ENCODE data around the gene KLHL3.
A peak's percentile ranks its signal among the peaks of the same experiment; 100 is the strongest.

Gene KLHL3

GRCh38 chr5:137708062-137708461, 27.8 kb downstream of the KLHL3 start:
- no peak for DNase-seq

GRCh38 chr5:137706841-137707240, 29.0 kb downstream of the KLHL3 start:
- no peak for DNase-seq

GRCh38 chr5:137705106-137705505, 30.8 kb downstream of the KLHL3 start:
- DNase-seq = no peak

GRCh38 chr5:137703565-137703964, 32.3 kb downstream of the KLHL3 start:
- no peak for DNase-seq

GRCh38 chr5:137700282-137700680, 35.6 kb downstream of the KLHL3 start:
- DNase-seq = no peak

GRCh38 chr5:137699336-137700281, 36.3 kb downstream of the KLHL3 start:
- DNase-seq = no peak

GRCh38 chr5:137696481-137696880, 39.4 kb downstream of the KLHL3 start:
- DNase-seq = peak in 1 of 5 donors; percentile 44

GRCh38 chr5:137695651-137696428, 40.0 kb downstream of the KLHL3 start:
- DNase-seq = peak in 3 of 5 donors; percentile 4 to 61 (median 5)

- no peak for DNase-seq
These were observed 41.8 kb downstream of the KLHL3 start for GRCh38 chr5:137693951-137694721.

- DNase-seq = no peak
These were observed 42.5 kb downstream of the KLHL3 start for GRCh38 chr5:137693307-137693950.

GRCh38 chr5:137689306-137689705, 46.6 kb downstream of the KLHL3 start:
- no peak for DNase-seq

GRCh38 chr5:137688210-137688840, 47.6 kb downstream of the KLHL3 start:
- no peak for DNase-seq

GRCh38 chr5:137684761-137685160, 51.1 kb downstream of the KLHL3 start:
- DNase-seq = no peak

GRCh38 chr5:137681191-137681590, 54.7 kb downstream of the KLHL3 start:
- no peak for DNase-seq

- DNase-seq = no peak
These were observed 56.0 kb downstream of the KLHL3 start for GRCh38 chr5:137679910-137680309.

- no peak for DNase-seq
These were observed 56.7 kb downstream of the KLHL3 start for GRCh38 chr5:137679195-137679594.

- DNase-seq = no peak
These were observed 63.0 kb downstream of the KLHL3 start for GRCh38 chr5:137672881-137673280.

GRCh38 chr5:137672001-137672400, 63.9 kb downstream of the KLHL3 start:
- no peak for DNase-seq

- no peak for DNase-seq
These were observed 66.1 kb downstream of the KLHL3 start for GRCh38 chr5:137669811-137670210.

- no peak for DNase-seq
These were observed 67.3 kb downstream of the KLHL3 start for GRCh38 chr5:137668637-137669036.

GRCh38 chr5:137667341-137667740, 68.5 kb downstream of the KLHL3 start:
- DNase-seq = no peak

GRCh38 chr5:137666901-137667300, 69.0 kb downstream of the KLHL3 start:
- DNase-seq = no peak
